GM12874 (cell line): ENCODE data around the gene NTM.

Experiments used
- TF ChIP-seq, protein P1 (sequence below): IDR thresholded peaks from 2 replicates; pipeline ENCODE4 v1.5.1; 2011; ENCODE audit warnings: low read depth, mild to moderate bottlenecking, control low read depth, low read length, moderate library complexity; ENCODE audit not compliant: insufficient read depth

NTM gene

DNA sequence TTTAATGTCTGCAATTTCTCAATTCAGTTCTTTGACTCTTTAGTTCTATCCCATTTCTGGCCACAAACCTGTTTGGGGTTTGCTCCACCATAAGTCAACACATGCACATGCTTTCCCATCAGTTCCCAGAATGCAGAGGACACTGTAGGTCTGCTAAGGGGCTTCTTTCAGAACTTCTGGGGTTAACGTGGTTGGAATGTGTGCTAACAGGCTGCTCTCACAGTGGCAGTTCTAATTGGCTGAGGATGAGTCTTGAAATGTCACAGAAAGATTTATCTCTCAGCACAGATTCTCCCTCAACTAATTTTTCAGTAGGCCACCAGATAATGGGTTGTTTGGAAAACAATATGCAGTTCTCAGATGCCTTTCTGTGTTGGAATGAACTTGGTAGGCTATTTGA lies 703.4 kb downstream of the NTM start:
- TF ChIP-seq, protein P1, sequence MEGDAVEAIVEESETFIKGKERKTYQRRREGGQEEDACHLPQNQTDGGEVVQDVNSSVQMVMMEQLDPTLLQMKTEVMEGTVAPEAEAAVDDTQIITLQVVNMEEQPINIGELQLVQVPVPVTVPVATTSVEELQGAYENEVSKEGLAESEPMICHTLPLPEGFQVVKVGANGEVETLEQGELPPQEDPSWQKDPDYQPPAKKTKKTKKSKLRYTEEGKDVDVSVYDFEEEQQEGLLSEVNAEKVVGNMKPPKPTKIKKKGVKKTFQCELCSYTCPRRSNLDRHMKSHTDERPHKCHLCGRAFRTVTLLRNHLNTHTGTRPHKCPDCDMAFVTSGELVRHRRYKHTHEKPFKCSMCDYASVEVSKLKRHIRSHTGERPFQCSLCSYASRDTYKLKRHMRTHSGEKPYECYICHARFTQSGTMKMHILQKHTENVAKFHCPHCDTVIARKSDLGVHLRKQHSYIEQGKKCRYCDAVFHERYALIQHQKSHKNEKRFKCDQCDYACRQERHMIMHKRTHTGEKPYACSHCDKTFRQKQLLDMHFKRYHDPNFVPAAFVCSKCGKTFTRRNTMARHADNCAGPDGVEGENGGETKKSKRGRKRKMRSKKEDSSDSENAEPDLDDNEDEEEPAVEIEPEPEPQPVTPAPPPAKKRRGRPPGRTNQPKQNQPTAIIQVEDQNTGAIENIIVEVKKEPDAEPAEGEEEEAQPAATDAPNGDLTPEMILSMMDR = no peak

DNA sequence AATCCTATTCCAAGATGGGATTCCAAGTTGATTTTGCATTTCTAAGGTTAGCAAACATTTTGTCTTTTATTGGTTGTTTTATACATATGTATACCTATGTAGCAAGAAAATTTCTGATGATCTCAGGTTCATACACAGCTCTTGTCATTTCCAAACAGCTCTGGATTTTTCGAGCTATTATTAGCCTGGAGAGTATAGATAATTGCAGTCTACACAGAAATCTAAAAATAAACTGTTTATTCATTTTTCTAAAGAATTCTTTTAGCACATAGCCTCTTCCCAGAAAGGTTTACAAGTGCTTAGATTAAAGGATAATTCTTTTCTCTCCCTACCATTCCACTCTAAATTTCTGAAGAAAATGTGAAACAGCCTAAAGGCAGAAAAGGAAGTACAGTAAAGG lies 705.0 kb downstream of the NTM start:
- TF ChIP-seq, protein P1 = no peak

GRCh38 chr11:132077416-132077815 lies 707.0 kb downstream of the NTM start:
- TF ChIP-seq, protein P1 = no peak

GRCh38 chr11:132078264-132079076 lies 708.1 kb downstream of the NTM start:
- TF ChIP-seq, protein P1 = no peak

GRCh38 chr11:132080127-132080526 lies 709.7 kb downstream of the NTM start:
- TF ChIP-seq, protein P1 = no peak

DNA sequence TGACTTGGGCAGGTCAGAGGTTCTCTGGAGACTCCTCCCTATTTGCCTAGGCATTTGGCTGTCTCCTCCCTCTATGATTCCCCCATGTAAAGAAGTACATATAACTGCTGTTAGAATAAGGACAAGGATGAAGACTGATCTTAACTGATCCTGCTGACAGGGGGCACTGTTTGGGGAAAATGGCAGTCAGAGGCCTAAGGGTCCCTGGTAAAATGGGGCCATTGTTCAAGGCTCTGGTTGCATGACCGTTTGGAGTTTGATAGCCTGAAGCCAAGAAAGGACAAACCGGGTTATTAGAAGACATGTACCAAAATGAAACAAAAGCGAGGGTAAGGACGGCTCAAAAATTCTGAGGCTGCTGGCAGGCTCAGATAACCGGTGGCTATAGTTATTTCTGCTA lies 712.2 kb downstream of the NTM start:
- TF ChIP-seq, protein P1 = no peak

- TF ChIP-seq, protein P1 = no peak
Observed at GRCh38 chr11:132084433-132084832, 714.0 kb downstream of the NTM start.
